Colonic mucosa (tissue), 2 donors: ENCODE measurements around the gene ZNF91. TPM values are rescaled to one million over a fixed set of nuclear protein-coding genes. Genes with fewer than 3 reads are reported as not detected.

Experiments
- total RNA-seq, 2 donors: library from RNA; stranded (reverse); fragmentation: NEBNext Ultra II Directional in 1 of 2; extraction: Animal tissue kit (Norgen Biotek cat#: 25700) in 1 of 2; gene quantifications; one replicate each; pipeline ENCODE4 v1.2.1, GENCODE V29; 2021
- donor health status: DM: no; HTN: no; CAD: no.
- donor health status: DM: no; HTN: no; CAD: no.

The ZNF91 gene
- total RNA-seq, 2 donors from 2014 or later: 70.8 to 80.5 TPM

Other genes starting within 250 kb of the ZNF91 start
- 1 to 10 TPM; 3.5 to 6.7 TPM for gene ZNF724, start 145.1 kb downstream of the ZNF91 start, total RNA-seq